Measurements from ENCODE around the gene CFLAR.
"Not testable (repeated sequence)": the region's sequence is repeated elsewhere in the genome, so short reads cannot be mapped to it uniquely, and the experiment has no call there.

The CFLAR gene

DNA sequence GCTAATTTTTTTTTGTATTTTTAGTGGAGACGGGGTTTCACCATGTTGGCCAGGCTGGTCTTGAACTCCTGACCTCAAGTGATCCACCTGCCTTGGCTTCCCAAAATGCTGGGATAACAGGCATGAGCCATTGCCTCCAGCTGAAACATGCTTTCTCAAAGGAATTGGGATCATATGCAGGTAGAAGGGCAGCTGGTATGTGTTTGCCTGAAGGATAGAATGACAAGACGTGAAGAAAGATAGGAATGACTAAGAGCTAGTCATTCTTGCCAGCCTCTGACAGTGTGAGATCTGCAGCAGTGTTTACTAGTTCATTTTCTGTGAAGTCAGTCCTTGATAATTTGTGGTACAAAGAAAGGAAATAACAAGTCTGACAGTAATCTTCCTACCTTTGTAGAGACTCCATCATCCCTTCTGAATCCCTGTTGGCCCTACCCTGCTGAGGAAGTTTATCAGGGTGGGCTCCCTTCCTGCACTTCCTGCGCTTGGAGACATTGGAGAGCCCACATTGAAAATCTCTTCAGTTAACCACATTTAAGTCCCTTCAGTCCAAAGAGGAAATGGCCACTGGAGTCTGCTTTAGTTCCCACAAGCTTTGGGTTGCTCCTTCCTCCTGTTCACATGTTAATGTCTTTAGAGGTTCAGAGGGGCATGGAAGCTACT, 14.7 kb downstream of the CFLAR start:
- Mint-ChIP-seq H3K9me3 (no peaks in the 10 kb centered on the region), H3K36me3 (peaks cover 51% of the 10 kb centered on the region), H3K27me3 (no peaks in the 10 kb centered on the region), H3K4me3 (peak overlapping the region; percentile 89), H3K4me1 (peaks cover 72% of the 10 kb centered on the region), H3K27ac (peak overlapping the region; percentile 96)
- peak; percentile 46 for ATAC-seq

DNA sequence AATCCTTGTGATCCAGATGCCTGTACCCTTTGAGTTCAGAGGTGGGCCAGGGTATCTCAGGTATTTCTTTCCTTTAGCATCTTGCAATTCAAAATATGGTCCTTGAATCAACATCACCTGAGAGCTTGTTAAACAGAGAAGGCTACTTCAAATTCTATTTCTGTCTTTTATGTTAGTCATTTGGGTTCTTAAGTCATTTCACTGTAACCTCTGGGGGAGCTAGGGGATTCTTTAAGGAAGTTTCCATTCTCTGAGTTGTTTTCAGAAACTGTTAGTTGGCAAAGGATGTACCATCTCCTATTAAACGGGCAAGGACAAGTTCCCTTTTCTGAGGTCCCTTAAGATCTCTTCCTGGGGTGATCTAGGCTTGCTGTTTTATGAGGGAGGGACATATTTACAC, 16.6 kb downstream of the CFLAR start:
- Mint-ChIP-seq H3K36me3 (peaks cover 69% of the 10 kb centered on the region), H3K27ac (peak overlapping the region; percentile 96), H3K9me3 (no peaks in the 10 kb centered on the region), H3K4me1 (peaks cover 72% of the 10 kb centered on the region), H3K4me3 (peak overlapping the region; percentile 89), H3K27me3 (no peaks in the 10 kb centered on the region)
- peak; percentile 61 for ATAC-seq

DNA sequence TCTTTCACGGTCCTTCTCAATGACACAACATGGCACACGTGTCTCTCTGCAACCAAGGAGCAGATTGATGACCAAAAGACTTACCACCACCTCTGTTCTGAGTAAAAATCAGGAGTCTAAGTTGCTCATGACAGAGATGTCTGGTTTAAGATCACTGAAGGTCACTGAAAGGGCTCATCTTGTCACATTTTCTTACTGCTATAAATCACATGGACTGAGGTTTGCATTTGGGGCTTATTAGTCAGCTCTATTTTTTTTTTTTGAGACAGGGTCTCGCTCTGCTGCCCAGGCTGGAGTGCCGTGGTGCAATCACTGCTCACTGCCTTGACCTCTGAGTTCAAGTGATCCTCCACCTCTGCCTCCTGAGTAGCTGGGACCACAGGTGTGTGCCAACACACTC, 19.4 kb downstream of the CFLAR start:
- no peaks in the 10 kb centered on the region for H3K27me3 Mint-ChIP-seq
- ATAC-seq = peak; percentile 70
- H3K9me3 Mint-ChIP-seq = no peaks in the 10 kb centered on the region
- H3K27ac Mint-ChIP-seq = peak overlapping the region; percentile 88
- peak overlapping the region; percentile 68 for H3K4me3 Mint-ChIP-seq
- peaks cover 91% of the 10 kb centered on the region for H3K36me3 Mint-ChIP-seq
- H3K4me1 Mint-ChIP-seq = peaks cover 77% of the 10 kb centered on the region

DNA sequence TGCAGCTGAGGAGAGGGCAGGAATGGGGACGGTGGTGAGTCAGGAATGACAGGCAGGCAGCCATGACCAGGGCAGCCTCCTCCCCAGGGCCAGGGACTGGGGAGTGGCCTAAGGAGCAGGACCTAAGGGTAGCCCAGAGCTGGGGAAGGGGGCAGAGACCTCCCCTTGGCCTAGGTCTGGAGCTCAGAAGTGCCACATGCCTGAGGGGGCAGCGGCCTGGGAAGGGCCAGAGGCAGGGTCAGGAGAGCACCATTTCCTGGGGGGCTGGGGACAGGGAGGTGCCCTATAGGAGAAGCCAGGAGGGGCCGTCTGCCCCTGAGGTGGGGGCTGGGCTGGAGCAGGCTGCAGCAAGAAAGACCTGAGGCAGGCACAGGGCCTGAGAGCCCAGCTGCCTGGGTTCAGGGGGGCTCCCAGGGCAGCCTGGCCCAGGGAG, 20.9 kb downstream of the CFLAR start:
- Mint-ChIP-seq H3K27me3 (no peaks in the 10 kb centered on the region), H3K27ac (peak overlapping the region; percentile 88)

DNA sequence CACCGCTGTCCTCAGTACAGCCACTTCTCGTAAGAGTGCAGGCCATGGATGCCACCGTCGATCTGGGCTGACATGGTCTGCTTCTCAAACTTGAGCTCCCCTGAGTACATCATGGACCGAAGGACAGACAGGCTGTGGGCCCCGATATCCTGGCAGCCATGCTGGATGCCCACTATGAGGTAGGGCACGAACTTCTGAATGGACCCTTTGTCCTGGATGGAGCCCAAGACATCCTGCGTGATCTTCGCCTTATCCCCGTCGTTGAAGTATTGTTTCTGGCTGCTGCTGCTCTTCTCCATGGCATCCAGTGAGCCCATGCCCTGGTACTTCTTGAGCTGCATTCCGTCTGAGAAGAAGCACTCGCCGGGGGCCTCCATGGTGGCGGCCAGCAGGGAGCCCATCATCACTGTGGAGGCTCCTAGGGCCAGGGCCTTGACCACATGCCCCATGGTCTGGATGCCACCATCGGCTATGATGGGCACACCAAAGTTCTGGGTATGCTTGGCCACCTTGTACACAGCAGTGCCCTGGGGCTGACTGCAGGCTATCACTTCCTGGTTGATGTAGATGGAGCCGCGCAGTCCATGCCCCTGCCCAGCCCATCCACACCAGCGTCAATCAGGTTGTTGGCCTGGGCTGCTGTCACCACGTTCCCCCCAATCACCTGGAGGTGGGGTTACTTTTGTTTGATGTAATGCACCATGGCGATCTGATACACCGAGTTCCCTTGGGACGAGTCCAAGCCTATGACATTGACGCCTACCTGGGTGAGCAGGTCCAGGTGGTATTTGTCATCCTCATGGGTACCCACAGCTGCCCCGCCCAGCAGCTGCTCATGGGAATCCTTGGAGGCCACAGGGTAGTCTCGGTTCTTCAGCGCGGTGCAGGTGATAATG, 21.8 kb downstream of the CFLAR start:
- no peak overlapping the region for H3K4me3 Mint-ChIP-seq
- H3K27me3 Mint-ChIP-seq = no peaks in the 10 kb centered on the region
- no peak for ATAC-seq
- H3K4me1 Mint-ChIP-seq = peaks cover 61% of the 10 kb centered on the region
- peak overlapping the region; percentile 30 for H3K27ac Mint-ChIP-seq
- H3K9me3 Mint-ChIP-seq = no peaks in the 10 kb centered on the region
- peaks cover 81% of the 10 kb centered on the region for H3K36me3 Mint-ChIP-seq

More for the DNA sequence above, 20.9 kb downstream of the CFLAR start:
- H3K4me1 Mint-ChIP-seq = peaks cover 69% of the 10 kb centered on the region
- peaks cover 87% of the 10 kb centered on the region for H3K36me3 Mint-ChIP-seq
- no peaks in the 10 kb centered on the region for H3K9me3 Mint-ChIP-seq
- no peak overlapping the region for H3K4me3 Mint-ChIP-seq
- no peak for ATAC-seq

DNA sequence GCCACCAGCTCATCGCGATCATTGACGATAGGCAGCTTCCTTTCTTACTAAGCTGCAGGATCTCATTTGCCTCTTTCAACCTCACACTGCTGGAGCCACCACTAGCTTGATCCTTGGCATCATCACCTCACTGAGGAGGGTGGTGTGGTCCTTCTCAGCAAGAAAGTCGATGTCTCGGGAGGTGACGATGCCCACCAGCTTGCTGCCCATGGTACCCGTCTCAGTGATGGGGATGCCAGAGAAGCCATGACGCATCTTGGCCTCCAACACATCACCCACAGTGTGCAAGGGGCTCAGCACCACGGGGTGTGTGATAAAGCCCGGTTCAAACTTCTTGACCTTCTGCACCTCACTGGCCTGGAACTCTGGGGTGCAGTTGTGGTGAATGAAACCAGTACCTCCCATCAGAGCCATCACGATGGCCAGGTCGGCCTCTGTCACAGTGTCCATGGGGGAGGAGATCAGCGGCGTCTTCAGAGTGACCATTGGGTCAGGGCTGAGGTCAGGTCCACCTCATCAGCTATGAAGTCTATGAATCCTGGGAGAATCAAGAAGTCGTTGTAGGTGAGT, 22.5 kb downstream of the CFLAR start:
- Mint-ChIP-seq H3K36me3 (peaks cover 74% of the 10 kb centered on the region), H3K9me3 (no peaks in the 10 kb centered on the region), H3K4me3 (peak overlapping the region; percentile 7), H3K27me3 (no peaks in the 10 kb centered on the region), H3K27ac (no peak overlapping the region), H3K4me1 (peaks cover 54% of the 10 kb centered on the region)
- ATAC-seq = no peak

DNA sequence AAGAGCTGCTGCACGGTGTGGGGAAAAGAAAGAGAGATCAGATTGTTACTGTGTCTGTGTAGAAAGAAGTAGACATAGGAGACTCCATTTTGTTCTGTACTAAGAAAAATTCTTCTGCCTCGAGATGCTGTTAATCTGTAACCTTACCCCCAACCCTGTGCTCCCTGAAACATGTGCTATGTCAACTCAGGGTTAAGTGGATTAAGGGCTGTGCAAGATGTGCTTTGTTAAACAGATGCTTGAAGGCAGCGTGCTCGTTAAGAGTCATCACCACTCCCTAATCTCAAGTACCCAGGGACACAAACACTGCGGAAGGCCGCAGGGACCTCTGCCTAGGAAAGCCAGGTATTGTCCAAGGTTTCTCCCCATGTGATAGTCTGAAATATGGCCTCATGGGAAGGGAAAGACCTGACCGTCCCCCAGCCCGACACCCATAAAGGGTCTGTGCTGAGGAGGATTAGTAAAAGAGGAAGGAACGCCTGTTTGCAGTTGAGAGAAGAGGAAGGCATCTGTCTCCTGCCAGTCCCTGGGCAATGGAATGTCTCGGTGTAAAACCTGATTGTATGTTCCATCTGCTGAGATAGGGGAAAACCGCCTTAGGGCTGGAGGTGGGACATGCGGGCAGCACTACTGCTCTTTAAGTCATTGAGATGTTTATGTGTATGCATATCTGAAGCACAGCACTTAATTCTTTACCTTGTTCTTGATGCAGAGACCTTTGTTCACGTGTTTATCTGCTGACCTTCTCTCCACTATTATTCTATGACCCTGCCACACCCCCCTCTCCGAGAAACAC, 23.2 kb downstream of the CFLAR start:
- H3K9me3 Mint-ChIP-seq, H3K27ac Mint-ChIP-seq, H3K27me3 Mint-ChIP-seq, ATAC-seq: not testable (repeated sequence)
- Mint-ChIP-seq H3K4me1 (peaks cover 47% of the 10 kb centered on the region), H3K36me3 (peaks cover 67% of the 10 kb centered on the region), H3K4me3 (peak overlapping the region; percentile 7)

DNA sequence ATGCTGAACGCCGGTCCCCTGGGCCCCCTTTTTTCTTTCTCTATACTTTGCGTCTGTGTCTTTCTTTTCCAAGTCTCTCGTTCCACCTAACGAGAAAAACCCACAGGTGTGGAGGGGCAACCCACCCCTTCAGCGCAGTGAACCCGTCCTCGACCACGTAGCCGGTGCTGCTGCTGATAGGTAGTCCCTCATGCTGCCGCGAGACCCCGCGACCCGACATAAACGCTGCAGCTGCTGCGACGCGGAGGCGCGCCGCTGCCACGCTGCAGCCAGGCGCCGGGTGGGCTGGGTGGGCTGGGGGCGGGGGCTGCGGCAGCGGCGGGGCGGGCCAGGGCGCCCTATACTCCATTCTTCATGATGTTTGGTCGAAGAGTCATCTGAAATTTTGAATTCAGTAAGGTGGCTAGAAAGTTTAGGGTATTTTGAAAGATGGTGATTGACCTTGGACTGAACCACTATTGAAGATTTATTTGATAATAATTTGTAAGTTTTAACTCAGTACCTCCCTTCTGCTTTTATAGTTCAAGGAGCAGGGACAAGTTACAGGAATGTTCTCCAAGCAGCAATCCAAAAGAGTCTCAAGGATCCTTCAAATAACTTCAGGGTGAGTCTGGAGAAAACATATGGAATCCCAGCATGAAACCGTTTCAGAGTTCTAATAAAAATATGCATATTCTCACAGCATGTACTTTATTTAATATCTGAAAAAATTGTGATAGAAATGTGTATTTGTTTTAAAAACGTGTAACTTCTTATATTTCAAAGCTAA, 24.1 kb downstream of the CFLAR start:
- H3K27me3 Mint-ChIP-seq = no peaks in the 10 kb centered on the region
- no peak for ATAC-seq
- no peak overlapping the region for H3K4me3 Mint-ChIP-seq
- H3K4me1 Mint-ChIP-seq = peaks cover 45% of the 10 kb centered on the region
- H3K9me3 Mint-ChIP-seq = no peaks in the 10 kb centered on the region
- H3K27ac Mint-ChIP-seq = no peak overlapping the region
- H3K36me3 Mint-ChIP-seq = peaks cover 65% of the 10 kb centered on the region

DNA sequence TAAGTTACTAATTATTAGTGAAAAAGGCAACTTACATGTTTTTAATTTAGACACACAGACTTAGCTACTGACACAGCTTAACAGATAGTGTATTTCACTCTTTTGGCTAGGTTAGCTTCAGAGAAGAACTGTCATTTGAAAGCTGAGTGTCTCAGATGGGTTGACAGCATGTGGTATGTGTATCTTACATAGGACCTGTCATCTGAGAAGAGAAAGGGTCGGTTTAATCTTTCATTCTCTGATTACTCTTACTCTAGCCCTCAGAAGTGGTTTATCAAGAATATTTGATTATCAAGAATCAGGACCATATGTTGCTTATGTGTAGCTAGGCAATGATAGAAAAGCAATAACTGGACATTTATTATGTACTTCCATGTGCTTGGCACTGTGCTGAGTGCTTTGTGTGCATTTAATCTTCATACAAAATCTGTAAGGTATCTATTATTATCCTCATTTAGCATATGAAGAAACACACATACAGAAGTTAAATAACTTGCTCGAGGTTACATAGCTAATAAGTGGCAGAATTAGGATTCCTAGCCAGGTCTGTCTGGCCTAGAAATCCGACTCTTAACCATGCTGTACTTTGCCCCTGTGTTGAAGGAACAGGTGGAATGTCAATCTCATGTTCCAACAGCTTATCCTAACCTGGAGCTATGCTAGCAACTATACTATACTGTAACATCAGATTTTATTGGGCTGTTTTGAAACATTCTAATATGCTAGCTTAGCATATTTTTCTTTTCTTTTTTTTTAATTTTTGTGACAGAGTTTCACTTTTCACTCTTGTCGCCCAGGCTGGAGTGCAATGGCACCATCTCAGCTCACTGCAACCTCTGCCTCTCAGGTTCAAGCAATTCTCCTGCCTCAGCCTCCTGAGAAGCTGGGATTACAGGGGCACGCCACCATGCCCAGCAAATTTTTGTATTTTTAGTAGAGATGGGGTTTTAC, 28.4 kb downstream of the CFLAR start:
- no peaks in the 10 kb centered on the region for H3K27me3 Mint-ChIP-seq
- H3K4me3 Mint-ChIP-seq = no peak overlapping the region
- peaks cover 11% of the 10 kb centered on the region for H3K4me1 Mint-ChIP-seq
- H3K36me3 Mint-ChIP-seq = peaks cover 46% of the 10 kb centered on the region
- H3K9me3 Mint-ChIP-seq = no peaks in the 10 kb centered on the region
- ATAC-seq = no peak
- no peak overlapping the region for H3K27ac Mint-ChIP-seq

DNA sequence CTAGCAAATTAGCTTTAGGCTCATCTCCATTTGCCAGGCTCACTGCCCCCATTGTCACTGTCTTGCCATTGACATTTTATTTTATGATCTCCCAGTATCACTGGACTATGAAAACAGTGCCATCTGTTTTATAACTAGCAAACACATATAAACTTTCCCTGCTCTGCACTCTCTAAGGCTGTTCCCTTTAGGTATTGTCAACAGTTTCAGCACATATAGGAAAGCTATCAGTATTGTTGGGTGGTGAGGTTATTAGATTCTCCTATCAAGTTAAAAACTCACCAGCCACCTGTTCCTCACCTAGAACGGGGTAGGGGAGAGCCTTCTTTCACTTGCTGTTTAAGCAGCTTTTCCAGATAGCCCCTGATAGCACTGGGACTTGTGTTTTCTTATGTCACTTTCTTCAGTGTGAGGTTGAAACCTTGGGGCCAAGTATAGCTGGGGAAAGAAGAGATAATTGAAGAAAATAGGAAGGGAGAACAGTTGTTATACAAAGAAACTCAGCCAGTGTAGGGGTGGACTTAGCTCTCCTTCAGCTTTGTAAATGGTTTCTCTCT, 32.5 kb downstream of the CFLAR start:
- Mint-ChIP-seq H3K36me3 (peaks cover 62% of the 10 kb centered on the region), H3K9me3 (no peaks in the 10 kb centered on the region), H3K4me3 (no peak overlapping the region), H3K27me3 (no peaks in the 10 kb centered on the region), H3K27ac (peak overlapping the region; percentile 30), H3K4me1 (peaks cover 42% of the 10 kb centered on the region)
- ATAC-seq = no peak

DNA sequence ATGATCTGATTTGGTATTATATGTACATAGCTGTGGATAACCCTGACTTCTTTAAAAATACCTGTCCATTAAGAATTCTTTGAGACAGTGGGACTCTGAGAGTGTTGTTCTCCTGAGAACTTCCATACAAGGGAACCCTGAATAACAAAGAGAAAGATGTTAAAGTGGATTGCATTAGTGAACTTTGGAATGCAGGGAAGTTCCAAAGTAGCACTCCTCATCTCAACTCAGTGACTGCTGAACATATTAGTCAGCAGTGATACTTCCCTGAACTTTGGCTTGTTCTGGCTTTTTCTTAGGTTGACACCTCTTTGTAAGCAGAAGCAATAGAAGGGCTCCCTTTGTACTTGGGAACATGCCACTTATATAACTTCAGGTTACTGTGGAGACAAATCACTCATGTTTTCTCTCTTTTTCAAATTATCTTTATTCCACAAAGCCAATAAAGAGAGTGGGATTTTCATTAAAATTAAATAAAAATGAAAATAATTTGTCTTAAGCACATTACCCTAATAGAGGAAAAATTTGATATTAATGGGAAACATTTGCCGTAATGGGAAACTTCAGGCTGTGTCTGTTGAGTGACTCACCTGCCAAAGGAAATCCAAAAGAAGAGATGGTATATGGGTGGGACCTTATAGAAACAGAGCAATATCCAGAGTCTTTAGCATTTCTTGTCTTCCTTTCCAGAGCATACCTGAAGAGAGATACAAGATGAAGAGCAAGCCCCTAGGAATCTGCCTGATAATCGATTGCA, 33.3 kb downstream of the CFLAR start:
- Mint-ChIP-seq H3K4me3 (no peak overlapping the region), H3K4me1 (peaks cover 44% of the 10 kb centered on the region), H3K27ac (peak overlapping the region; percentile 59), H3K36me3 (peaks cover 65% of the 10 kb centered on the region), H3K9me3 (no peaks in the 10 kb centered on the region), H3K27me3 (no peaks in the 10 kb centered on the region)
- ATAC-seq = no peak

DNA sequence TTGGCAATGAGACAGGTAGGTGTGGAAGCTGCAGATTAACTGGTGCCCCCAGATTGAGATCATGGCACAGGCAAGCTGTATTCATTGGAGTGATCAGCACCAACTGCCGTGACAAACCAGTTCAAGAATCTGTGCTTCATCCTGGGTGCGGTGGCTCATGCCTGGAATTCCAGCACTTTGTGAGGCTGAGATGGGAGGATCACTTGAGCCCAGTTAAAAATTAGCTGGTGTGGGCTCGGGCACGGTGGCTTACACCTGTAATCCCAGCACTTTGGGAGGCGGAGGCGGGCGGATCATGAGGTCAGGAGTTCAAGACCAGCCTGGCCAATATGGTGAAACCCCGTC, 33.8 kb downstream of the CFLAR start:
- H3K4me1 Mint-ChIP-seq = peaks cover 50% of the 10 kb centered on the region
- peak overlapping the region; percentile 59 for H3K27ac Mint-ChIP-seq
- H3K27me3 Mint-ChIP-seq, H3K9me3 Mint-ChIP-seq, H3K4me3 Mint-ChIP-seq, ATAC-seq: not testable (repeated sequence)
- peaks cover 71% of the 10 kb centered on the region for H3K36me3 Mint-ChIP-seq
